Measurements from ENCODE around the gene SLC22A23.

The SLC22A23 gene

DNA sequence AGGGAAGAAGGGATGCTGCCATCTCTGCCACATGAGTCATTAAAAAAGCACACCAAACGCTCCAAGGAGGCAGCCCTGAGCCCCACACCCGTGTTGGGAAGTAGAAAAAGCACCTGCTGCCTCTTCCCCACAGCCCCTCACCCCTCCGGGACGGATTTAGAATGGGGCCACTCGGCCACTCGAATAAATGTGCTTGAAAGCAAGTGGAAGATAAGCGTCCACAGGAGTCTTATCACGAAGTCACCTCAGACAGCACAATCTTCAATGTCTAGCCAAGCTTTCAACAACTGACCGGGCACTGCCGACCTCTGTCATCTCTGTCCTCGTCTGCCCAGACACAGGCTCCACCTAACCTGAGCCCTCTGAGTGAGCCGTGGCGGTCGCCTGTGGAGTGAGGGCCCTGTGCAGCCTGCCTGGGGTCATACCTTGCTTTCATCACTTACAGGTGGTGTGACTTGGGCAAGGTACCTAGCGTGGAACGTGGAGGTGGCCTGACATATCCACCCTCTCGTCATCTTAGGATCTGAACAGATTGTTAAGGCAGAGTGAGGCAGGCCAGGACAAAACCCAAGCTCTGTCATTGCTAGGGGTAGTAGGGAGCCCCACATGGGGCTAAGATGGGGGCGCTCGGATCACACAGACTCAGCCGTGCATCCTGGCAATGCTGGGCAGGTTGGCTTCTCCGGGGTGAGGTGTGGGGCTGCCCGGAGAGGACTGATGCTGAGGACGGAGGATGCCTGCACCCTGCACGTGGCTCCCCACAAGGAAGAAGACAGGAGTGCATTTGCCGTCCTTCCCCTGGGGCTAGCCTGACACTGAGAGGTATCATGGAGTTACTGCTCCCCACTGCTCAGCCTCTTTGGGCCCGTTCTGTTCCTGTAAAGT is 163.3 kb downstream of the SLC22A23 start:
- DNase-seq = peak; percentile 52

DNA sequence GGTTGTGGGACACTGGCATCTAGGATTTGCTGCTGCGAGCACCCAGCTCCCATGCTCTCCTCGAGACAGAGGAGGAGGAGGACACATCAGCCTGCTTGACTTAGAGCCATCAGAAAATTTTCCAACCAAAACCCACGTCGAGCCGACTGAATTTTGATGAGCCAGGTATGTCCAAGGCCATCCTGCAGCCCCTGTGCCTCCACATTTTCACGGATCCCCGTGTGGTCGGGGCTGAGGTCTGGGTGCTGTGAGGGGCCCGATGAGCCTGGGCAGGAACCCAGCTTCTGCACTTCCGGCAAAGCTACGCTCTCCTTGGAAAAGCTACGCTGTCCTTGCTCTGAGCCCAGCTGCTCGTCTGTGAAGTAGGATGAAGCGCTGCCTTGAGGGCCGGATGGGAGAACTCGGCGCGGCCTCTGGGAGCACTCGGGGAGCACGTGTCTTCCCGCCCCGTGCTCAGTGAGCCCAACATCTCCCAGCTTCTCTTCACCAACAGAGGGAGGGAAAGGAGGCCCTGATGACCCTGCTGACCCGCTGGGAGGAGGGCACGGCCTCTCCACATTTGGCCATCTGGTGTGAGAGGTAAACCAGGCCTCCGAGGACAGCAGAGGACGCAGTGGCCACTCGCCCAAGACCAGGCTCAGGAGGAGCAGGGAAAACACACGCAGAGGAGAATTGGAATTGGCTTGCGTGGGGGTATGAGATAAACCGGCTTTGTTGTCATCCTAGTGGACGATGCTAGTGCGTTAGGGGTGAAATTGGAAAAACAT is 164.2 kb downstream of the SLC22A23 start:
- DNase-seq = no peak

DNA sequence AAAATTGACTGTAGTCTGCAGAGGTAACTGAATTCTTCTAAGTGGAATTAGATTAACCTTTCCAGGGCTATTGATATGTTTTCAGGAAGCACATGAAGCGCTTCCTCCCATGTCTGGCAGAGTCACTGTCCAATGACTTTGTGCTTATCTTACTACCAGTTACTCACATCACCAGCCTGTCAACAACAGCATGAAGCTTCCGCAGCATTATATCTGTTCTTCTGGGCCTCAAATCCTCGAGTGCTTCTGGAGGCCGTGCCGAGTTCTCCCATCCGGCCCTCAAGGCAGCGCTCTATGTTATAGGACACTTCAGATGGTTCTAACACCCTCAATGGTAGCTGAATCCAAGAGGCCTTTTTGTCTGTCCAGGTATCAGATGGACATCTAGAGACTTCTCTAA is 164.9 kb downstream of the SLC22A23 start:
- peak; percentile 88 for DNase-seq

GRCh38 chr6:3291346-3291745 is 165.5 kb downstream of the SLC22A23 start:
- DNase-seq = no peak

GRCh38 chr6:3290931-3291211 is 166.0 kb downstream of the SLC22A23 start:
- DNase-seq = no peak

DNA sequence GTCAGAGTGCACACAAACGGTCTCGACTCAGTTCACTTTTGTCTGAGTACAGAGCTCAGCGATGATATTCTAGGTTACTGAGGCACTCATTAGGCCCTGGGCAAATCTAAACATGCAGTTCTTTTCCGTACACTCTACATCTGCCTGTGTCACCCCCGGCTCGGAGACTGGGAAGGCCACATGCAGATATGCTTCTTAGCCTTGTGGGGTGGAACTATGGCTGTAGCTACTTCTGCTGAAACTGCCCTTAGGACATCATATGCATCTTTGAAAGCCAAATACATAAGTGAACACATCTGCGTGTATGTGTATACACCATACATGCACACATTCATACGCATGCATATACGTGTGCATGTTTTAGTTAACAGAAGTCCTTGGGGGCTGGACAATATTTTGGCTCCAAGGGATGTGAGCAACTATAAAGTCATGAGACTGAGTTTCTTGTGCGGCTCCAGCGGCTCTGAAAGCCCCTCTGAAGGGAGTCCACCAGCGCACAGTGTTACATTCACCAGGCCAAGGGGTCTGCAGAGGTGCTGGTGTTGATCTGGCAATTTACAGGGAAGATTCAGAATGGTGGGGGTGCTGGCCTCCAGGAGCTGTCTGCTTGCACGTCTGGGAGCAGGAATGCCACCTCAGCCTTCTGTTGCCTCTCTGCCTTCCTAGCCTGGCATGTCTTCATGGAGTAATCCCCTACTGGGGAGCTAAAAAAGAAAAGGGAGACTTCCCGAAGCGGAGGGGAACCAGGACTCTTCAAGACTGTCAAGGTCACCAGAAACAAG is 166.5 kb downstream of the SLC22A23 start:
- DNase-seq = no peak

GRCh38 chr6:3289664-3290055 is 167.2 kb downstream of the SLC22A23 start:
- DNase-seq = no peak

DNA sequence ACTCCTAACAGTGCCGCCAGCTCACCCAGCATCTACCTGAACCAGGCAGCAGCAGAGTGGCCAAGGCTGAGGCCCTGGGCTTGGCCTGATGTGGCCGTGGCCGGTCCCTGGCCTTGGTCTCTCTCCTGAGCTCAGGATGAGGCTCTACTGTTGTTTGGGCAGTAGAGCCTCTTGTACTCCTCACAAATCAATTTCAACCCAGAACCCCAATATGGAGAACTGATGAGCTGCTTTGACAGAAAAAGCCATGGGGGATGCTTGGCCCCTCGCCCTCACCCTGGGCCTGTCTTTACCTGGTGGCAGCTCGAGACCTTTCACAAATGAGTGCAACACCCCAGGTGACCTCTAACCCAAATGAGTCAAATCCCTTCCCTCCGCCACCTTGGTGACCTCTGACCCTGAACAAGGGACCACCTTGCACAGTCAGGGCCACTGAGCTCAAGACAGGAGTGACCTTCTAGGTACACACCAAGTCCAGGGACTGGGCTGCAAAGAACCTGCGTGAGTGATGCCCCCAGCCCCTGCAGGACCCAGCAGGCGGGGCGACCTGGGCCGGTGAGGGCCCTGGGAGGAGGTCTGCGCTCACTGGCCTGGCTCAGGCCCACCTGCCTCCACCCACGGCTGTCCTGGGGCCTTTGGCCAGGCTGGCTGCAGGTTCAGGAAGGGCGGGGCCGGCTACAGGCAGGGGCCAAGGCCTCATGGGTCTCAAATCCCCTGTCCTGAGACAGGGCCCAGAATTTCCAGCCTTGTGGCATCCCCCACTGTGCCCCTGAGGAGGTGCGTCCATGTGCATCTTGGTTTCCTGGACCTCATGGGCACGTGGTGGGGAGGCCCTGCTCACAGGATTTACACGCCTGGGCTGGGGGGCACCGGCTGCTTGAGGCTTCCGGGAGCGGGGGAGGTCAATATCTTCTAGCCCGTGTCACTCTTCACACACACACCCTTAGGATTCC is 167.9 kb downstream of the SLC22A23 start:
- DNase-seq = no peak

DNA sequence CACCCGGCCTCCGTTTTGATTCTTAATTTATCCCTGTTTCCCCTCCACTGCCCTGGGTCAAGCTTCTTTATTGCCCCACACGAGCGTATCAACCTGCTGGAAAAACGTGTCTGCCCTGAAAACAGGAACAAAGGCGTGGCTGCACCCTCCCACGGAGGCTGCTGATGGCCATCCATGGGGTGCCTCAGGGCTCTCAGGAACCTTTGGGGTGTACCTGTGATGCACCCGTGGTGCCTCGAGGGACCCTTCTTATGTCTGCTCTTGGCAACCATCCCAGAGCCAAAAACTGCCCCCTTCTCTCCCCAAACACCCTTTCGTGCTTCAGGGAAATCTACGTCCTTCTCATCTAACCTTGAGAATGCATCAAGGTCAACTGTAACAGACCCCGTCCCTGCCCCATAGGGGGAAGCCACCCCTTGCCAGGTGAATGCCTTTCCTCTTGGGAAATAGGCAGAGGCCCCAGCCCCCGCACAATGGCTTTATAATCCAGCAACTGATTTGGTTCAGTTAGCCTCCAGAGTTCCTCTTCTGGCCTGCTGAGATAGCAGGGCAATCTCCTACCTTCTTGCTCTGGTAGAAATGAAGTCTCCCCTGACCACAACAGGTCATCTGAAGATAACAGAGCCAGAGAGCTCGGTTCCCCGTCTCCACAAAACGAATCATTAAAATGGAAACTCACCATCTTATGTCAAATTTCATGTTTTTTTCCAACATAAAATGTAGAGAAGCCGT is 168.7 kb downstream of the SLC22A23 start:
- peak; percentile 97 for DNase-seq

DNA sequence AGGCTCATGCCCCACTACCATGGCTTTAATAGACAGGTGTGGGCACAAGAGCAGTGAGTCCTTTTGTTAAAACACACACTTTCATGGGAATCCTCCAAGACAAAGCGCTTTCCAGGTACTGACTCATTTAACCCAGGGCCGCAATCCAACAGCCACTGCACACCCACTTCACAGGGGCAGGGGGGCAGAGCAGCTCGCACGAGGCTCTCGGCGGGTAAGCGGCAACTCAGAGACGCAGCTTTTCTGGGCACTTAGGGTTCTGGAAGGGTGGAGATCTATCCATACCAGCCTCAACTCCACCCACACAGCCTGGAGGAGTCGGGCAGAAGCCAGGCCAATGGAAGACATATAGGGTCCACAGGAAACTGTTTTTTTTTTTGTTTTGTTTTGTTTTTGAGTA is 169.5 kb downstream of the SLC22A23 start:
- no peak for DNase-seq

DNA sequence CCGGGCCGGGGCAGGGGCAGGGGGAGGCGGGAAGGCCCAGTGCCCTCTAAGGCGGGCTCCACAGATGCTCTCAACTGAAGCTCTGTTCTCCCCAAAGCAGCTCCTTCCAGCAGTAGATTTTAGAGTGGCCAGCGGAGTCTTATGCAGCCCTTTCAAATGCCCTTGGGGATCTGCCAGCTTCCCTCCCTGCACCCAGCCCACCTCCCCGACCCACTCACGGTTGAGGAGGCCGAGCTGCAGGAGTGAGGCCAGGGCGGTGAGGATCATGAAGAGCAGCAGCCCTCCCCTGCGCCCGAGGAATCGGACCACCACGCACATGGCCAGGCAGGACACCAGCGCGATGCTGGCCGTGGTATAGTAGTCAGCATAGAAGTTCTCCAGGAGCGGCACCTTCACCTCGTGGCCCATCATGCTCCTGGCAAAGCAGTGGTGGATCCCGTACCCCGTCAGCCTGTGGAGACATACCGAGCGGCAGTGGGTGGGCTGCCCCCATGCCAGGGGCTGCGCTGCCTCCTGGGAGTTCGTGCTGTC is 170.1 kb downstream of the SLC22A23 start:
- DNase-seq = no peak

- no peak for DNase-seq
These were observed 171.1 kb downstream of the SLC22A23 start for GRCh38 chr6:3285732-3286131.

- DNase-seq = no peak
These were observed 171.7 kb downstream of the SLC22A23 start for GRCh38 chr6:3285049-3285639.

DNA sequence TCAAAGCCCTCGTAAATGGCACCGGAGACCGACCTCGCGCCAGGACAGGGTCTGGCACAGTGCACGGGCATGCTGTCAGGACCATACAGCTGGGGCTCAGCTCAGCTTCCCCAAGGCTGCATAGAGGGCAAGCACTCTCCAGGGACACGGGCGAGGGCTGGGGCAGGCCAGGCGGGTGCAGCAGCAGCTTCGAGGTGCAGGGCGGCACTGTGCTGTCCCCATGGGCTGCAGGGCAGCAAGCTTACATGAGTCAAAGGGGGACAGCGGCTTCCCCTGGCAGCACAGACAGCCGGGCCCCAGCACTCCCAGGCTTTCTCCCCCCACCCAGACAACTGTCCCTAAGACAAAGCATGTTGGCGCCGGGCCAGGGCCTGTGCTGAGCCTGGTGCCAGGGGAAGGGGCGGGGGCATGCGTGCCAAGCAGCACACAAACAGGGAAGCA is 172.4 kb downstream of the SLC22A23 start:
- DNase-seq = no peak

DNA sequence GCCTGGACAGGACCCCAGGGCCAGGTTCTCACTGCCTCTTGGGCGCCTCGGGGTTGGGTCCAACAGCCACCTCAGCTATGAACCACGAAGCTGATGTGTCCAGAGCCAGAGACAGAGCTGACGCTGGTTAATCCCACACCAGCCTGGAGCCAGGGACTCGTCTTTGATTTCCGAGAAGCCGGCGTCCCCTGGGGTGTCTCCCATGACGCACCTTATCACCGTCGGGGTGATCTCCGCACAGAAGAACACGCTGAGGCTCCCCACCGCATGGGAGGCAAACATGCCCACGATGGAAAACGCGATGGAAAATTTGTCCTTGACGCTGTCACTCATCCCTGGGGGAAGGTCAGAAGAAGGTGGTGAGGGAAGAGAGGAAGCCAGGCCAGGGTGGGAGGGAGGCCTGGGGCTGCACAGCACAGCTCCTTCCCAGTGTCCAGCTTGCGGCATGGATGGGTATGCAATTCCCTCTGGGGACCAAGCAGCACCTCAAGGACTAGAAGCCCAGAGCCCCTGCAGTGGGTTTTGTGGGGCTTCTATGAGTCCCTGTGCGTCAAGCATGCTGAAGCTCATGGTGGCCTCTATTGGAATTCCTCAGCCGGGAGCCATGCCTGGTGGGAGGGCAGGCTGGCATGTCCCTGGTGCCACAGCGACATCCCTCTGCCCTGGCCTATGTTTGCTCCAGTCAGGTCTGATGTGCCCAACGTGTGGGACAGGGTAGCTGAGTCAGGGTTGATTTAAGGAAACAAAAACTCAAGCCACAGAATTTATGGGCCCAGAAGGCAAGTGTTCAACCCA is 173.0 kb downstream of the SLC22A23 start:
- no peak for DNase-seq

DNA sequence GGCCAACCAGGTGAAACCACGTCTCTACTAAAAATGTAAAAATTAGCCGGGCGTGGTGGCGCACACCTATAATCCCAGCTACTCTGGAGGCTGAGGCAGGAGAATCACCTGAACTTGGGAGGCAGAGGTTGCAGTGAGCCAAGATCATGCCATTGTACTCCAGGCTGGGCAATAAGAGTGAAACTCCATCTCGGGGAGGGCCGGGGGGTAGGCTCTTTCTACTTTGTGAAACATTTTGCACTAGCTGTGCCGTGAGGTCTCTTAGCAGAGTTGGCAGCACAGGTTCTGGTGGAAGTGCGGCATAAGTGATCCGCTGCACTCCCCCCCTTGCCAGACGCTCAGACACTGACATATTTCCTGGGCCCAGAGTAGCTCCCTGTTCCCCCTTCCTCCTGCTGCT is 173.6 kb downstream of the SLC22A23 start:
- no peak for DNase-seq

DNA sequence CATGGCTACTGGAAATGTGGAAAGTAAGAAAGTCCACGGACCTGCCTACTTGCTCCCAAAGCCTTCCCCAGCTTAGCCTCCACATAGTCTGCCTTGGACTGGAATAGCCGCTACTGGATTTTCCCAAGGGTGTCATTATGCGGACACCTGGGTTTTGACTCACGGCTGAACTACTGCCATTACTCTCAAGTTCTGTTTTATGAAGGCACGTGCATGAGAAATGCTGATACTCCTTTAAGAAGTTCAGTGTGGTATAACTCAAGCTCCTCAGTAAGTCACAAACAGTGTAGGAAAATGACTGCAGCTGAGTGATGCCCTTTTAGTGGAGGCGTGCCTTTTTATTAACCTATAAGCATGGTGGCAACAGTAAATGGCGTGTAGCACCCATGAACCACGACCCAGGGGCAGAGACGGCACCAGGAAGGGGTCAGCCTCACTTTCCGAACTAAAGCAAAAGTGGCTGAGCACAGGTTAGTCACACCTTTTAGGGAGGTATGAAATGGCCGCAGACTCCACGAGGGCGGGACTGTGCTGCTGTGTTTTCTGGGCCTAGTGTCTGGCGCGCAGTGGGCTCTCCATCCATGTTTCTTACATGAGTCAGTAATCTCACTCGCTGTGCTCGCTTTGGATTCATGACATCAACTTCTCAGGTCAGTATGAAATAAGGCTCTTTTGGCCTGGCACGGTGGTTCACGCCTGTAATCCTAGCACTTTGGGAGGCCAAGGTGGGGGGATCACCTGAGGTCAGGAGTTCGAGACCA is 174.2 kb downstream of the SLC22A23 start:
- no peak for DNase-seq

- DNase-seq = peak; percentile 42
These were observed 175.0 kb downstream of the SLC22A23 start for GRCh38 chr6:3281631-3282475.

All from OCI-M1 (cell line).